GM18951 (cell line): ENCODE measurements around the gene MSI2.

Experiments used
- POLR2A ChIP-seq: IDR thresholded peaks from 4 replicates; pipeline ENCODE4 v1.6.1; 2011; ENCODE audit warnings: mild to moderate bottlenecking; ENCODE audit not compliant: insufficient read length, insufficient read depth; ENCODE audit errors: extremely low read depth
- in situ Hi-C: fragments of 300-500 bp; cut with MboI; formaldehyde crosslinking; loops from one replicate; pipeline ENCODE4 v1.12.0; 2022; ENCODE audit warnings: low sequenced_read_pairs, mixed read lengths, inconsistent platforms; ENCODE audit not compliant: unreplicated experiment

Gene MSI2

DNA sequence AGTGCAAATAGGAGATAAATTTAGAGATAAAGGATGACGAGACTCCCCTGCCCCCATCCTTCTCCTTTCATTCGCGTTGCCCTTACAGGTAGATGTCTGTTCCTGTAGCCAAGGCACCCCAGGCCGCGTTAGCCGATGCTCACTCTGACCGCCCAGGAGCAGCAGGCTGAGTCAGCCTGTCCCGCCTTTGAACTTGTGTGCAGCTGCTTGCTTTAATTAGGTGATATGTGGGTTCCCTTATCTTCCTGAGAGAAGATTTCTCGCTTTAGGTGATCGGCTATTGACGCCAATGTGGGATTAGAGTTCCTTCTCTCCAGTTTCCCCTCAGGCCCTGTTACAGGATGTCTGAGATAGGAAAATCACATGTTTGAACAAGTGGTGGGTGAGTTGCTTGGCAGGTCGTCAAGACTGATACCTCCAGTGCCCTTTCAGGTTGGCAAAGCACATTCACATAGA is 119.5 kb downstream of the MSI2 start:
- TF ChIP-seq POLR2A, result no peak
- in situ Hi-C loops, result no loop called here

DNA sequence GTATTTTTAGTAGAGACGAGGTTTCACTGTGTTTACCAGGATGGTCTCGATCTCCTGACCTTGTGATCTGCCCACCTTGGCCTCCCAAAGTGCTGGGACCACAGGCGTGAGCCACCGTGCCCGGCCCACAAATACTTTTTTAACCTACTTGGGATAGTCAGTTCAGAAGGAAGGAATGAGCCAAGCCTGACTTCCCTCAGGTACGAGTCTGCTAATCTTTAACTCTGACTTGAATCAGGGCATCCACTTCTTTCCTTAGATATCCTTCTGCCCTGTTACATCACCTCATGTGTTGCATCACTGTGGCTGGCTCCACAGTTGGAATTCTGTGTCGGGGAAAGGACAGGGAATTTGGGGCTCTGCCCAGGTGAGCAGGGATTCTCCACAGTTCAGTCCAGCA is 120.8 kb downstream of the MSI2 start:
- in situ Hi-C loops, result no loop called here

DNA sequence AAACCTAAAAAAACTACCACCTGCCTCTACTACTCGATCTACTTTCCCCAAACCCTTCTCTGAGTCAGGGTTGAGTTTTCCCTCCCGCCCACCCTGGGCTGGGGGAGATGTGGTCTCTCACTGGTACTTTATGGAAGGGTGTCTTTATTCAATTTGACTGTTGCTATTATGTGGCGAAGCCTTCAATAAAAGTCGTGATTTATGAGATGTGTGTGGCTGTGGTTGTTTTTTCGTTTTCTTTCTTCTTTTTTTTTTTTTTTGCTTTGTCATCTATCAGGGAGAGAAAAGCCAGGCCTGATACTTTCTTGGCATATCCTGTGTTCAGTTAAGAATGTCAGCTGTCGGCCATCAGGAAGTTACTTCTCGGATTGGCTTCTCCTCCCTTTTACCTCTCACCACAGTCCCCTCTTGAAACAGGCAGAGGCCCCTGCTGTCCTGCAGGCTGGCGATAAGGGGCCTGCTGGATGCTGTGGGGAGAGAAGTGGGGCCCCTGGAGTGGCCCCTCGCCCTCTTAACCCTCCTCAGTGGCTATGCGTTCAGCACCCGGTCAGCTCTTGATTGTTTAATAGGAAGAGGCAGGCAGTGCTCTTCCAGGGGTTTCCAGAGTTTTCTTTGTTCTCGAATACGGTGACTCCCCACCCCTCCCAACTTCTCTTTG is 123.0 kb downstream of the MSI2 start:
- in situ Hi-C loops, result no loop called here
- no peak for TF ChIP-seq POLR2A

More for the DNA sequence above, 120.8 kb downstream of the MSI2 start:
- TF ChIP-seq POLR2A, result no peak

DNA sequence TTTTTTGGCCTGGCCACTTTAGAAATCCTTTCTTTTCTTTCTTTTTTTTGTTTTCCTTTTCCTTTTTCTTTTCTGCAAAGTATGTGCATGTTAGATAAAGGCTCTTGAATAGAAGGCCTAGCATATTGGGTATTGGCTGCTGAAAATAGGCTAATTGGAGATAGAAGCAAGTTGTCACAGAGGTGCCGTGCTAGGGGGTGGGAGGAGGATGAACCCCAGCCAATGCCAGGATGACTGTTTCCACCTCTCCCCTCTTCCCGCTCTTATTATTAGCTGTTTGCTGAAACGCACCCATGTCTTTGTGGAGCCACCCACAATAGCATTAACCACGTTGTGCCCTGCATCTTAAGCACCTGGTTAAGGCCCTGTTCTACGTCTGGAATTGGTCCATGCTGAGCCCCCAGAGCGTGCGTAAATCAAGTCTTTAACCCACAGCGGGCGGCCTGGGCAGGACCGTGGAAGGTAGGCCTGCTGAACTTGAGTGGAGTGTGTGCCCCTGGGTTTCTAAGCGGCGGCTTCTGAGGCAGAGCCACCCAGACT is 123.6 kb downstream of the MSI2 start:
- TF ChIP-seq POLR2A, result no peak
- in situ Hi-C loops, result no loop called here

DNA sequence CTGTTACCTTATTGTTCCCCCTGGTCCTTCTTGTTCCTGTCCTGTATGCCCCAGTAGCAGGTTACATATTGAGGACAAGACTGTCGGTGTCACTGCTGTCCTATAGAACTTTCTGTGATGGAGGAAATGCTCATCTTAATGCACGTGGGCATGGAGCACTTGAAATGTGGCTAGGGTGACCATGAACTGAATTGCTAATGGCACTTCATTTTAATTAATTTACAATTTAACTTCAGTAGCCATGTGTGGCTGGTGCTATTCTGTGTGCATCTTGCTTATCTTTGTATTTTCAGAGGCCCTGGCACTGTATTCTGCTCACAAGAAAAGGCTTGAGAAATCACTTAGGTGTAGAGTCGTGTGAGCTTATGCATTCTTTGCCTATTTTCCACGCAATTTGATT is 125.2 kb downstream of the MSI2 start:
- in situ Hi-C loops, result no loop called here
- TF ChIP-seq POLR2A, result no peak

DNA sequence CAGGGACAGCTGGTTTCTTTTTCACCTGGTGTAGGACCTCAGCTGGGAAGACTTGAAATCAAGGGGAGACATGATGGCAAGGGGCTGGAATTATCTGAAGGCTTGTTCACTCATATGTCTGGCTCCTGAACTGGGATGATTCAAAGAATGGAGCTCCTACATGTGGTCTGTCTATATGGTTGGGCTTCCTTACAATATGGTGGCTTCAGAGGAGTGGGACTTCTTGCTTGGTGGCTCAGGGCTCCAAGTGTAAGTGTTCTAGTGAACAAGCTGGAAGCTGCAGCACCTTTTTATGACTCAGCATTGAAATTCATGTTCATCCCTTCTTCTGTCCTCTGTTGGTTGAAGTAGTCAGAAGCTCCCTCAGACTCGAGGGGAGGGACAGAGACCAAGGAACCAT is 127.9 kb downstream of the MSI2 start:
- in situ Hi-C loops, result no loop called here
- TF ChIP-seq POLR2A, result no peak

DNA sequence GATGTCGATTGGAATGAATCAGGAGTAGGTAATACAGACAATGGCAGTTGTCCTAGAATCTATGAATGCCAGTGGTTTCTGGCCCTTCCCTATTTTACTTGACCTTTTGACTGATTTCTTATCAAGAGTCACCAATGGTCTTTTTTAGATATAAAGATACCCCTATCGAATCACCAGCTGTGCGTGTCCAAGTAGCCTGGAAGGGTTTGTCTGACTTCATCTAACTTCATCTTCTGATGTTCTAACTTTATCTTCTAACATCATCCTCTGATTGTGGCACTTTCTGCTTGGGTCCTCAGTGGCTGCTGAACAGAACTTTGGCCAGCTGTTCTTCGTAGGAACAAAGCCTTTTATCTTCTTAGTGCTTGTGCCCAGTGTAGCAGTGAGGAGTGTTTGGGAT is 129.7 kb downstream of the MSI2 start:
- in situ Hi-C loops, result no loop called here
- TF ChIP-seq POLR2A, result no peak

DNA sequence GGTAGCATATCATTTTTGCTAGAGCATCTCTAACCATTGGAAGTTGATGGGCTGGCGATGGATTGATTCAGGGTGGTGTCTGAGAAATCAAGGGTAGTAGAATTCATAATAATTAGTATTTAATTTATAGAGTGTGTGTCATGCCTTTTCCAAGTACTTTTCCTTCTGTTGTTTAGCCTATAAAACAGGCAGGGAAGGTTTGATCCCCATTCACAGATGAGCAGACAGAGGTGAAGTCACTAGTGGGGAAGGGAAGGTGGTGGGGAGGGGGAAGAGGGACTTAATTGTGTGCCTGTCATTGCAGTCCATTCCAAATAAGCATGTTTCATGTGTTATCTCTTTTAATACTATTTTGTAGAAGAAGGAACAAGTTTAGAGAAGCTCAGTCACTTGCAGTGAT is 131.3 kb downstream of the MSI2 start:
- in situ Hi-C loops, result no loop called here
- no peak for TF ChIP-seq POLR2A

DNA sequence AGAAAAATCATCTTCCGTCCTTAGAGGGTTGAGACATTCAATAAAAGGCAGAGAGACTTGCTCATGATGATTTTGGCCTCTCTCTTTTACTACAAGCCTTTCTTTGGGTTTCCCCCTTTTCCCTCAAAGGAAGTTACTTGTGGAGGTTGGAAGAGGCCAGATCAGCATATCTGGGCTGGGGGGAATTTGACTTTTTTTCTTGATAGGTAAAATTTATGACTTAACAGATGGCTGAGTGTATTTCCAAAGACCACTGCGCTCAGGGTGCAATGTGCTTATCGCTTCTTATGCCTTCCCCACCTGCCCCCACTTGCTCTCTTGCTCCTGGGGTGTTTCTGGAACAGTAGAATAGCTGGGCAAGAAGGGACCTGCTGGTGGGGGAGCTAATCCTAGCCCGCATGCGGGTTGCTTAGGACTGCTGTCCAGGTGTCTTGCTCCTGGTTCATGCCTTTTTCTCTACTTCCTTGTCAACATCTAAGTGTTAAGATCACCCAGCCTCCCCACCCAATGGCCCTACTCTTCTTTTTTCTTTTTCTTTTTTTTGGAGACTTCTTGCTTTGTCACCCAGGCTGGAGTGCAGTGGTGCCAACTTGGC is 131.9 kb downstream of the MSI2 start:
- TF ChIP-seq POLR2A, result no peak
- in situ Hi-C loops, result no loop called here

DNA sequence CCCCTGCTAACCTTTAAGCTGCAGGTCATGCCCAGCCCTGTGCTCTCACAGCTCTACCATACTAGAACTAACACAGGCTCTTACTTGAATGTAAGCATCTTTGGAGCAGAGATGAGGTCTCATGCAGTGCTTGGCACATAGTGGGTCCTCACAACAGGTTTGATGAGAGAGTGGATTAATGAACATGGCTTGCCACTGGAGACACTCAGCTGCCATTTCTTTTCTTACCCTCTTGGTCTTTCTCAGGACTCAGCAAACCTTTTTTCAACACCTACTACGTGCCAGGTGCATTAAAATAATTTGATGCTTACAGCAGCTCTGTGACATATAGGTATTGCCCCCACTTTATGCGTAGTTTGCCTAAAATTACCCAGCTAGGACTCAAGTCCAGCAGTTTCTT is 133.2 kb downstream of the MSI2 start:
- in situ Hi-C loops, result no loop called here
- no peak for TF ChIP-seq POLR2A

DNA sequence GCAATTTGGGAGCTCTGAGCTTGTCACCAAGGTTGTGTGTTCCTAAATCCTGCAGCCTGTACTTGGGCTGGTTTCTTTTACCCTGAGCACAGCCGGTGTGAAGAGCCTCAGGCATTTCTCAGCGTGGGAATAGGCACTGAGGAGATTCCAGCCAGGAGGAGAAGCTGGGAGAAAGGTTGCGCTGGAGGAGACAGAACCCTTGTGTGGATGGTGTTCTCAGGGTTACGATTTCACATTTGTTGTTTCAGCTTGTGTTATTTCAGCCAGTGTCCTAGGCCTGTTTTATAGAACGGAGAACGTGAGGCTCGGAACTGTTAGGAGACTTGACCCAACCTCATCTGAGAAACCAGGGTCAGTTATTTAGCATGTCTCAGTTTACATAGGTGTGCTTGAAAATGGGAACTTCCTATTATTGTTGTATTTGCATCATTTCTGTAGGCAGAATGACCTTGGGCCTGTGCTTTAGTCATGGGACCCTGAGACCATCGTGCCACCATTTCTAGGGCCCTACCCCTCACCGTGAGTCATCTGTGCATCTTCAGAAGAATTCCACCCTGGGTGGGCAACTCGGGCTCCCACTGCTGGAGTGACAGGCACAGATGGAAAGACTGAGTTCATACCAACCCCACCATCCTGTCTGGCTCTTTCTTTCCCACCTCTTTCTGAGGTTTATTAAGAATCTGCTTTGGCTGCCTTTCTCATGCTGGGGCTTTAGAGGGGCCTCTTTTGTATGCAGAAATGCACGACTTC is 134.9 kb downstream of the MSI2 start:
- in situ Hi-C loops, result no loop called here
- no peak for TF ChIP-seq POLR2A

DNA sequence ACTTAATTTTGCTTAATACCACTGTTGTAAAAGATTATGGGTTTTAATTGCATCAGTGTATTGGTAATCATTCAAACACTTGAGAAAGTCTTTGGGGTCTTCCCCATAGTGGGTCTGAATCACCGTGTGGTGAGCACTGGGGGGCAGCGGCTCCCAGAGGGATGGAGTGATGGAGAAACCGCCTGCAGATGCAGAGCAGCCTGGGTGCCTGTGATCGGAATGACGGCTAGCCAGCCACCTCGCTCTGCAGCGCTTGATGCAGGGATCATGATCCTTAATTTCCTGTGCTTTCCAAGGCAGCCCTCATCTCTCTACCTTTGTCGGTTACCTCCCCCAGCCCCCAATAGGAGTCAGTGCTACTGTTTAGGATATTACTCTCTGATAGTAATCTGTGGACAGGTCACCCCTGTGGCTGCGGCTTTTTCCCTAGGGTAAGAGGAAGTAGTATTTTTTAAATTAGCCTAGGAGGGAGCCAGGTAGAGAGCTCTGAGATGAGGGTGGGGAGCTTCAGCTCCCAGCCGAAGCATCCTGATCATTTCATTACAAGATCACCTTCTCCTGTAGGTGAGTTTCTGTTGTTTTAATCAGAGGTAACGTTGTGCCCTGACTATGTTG is 135.6 kb downstream of the MSI2 start:
- no peak for TF ChIP-seq POLR2A
- in situ Hi-C loops, result no loop called here

DNA sequence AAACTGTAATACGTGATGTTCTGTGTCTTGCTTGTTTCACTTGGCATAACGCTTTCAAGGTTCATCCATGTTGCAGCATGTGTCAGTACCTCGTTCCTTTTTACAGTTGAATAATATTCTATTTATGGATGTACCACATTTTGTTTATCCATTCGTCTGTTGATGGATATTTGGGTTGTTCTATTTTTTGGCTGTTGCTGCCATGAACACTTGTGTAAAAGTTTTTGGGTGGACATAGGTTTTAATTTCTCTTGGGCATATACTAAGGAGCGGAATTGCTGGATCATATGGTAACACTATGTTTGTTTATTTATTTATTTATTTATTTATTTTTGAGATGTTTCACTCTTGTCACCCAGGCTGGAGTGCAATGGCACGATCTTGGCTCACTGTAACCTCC is 137.0 kb downstream of the MSI2 start:
- in situ Hi-C loops, result no loop called here
- TF ChIP-seq POLR2A, result no peak
